Measurements from ENCODE around the gene SLC37A4. TPM values are rescaled to one million over a fixed set of nuclear protein-coding genes. Genes with fewer than 3 reads are reported as not detected.

The SLC37A4 gene
- polyA plus RNA-seq, 1 donor from 2014 or later, result 23.5 TPM

DNA sequence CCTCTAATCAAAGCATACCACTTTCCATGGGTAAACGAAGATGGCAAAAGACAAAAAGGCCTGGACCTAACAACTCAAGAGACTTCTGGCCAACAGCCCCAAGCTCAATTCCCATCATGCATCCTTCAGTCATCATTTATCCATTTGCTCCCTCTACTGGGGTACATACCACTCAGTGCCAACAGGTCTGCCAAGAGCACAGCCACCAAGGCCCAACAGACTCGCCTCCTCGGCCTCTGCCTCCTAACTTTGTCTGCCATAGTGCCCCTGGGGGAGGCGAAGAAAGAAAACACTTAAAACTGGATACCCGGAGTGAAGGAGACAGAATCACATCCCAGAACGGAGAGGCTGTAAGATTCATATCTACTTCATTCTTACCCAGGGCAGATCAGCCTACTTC, 25.2 kb upstream of the SLC37A4 start:
- Histone ChIP-seq H3K4me2 (ENCODE audit: low read length) (peak overlapping the region; percentile 98), H2AFZ (ENCODE audit: low read depth, low read length) (no peak overlapping the region), H3K4me3 (ENCODE audit: low read length) (peak overlapping the region; percentile 80), H3K9me3 (ENCODE audit: low read length) (no peaks in the 10 kb centered on the region), H3K79me2 (replicated peaks; ENCODE audit: insufficient read depth, low read length) (peaks cover 12% of the 10 kb centered on the region), H4K20me1 (ENCODE audit: insufficient read depth) (no peaks in the 10 kb centered on the region), H3F3A (ENCODE audit: insufficient read depth, low read length, poor library complexity, severe bottlenecking) (no peaks in the 10 kb centered on the region), H3K27me3 (ENCODE audit: insufficient read depth, low read depth, low read length) (no peaks in the 10 kb centered on the region), H3K9ac (ENCODE audit: low read length) (peak overlapping the region; percentile 77), H3K36me3 (ENCODE audit: insufficient read depth, low read length) (peaks cover 6% of the 10 kb centered on the region), H3K27ac (ENCODE audit: low read length) (peak overlapping the region; percentile 58), H3K9me2 (ENCODE audit: insufficient read depth, low read length) (no peaks in the 10 kb centered on the region)
- TF ChIP-seq, protein P1, sequence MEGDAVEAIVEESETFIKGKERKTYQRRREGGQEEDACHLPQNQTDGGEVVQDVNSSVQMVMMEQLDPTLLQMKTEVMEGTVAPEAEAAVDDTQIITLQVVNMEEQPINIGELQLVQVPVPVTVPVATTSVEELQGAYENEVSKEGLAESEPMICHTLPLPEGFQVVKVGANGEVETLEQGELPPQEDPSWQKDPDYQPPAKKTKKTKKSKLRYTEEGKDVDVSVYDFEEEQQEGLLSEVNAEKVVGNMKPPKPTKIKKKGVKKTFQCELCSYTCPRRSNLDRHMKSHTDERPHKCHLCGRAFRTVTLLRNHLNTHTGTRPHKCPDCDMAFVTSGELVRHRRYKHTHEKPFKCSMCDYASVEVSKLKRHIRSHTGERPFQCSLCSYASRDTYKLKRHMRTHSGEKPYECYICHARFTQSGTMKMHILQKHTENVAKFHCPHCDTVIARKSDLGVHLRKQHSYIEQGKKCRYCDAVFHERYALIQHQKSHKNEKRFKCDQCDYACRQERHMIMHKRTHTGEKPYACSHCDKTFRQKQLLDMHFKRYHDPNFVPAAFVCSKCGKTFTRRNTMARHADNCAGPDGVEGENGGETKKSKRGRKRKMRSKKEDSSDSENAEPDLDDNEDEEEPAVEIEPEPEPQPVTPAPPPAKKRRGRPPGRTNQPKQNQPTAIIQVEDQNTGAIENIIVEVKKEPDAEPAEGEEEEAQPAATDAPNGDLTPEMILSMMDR (IDR thresholded peaks at IDR 0.05; ENCODE audit: poor library complexity, severe bottlenecking), result peak; percentile 45
- TF ChIP-seq EZH2 (IDR thresholded peaks at IDR 0.05; ENCODE audit: borderline replicate concordance, insufficient read depth, low read length, poor library complexity, severe bottlenecking) (no peak), RAD21 (conservative IDR thresholded peaks at IDR 0.05) (peak; percentile 28)
- TF ChIP-seq, protein P2, sequence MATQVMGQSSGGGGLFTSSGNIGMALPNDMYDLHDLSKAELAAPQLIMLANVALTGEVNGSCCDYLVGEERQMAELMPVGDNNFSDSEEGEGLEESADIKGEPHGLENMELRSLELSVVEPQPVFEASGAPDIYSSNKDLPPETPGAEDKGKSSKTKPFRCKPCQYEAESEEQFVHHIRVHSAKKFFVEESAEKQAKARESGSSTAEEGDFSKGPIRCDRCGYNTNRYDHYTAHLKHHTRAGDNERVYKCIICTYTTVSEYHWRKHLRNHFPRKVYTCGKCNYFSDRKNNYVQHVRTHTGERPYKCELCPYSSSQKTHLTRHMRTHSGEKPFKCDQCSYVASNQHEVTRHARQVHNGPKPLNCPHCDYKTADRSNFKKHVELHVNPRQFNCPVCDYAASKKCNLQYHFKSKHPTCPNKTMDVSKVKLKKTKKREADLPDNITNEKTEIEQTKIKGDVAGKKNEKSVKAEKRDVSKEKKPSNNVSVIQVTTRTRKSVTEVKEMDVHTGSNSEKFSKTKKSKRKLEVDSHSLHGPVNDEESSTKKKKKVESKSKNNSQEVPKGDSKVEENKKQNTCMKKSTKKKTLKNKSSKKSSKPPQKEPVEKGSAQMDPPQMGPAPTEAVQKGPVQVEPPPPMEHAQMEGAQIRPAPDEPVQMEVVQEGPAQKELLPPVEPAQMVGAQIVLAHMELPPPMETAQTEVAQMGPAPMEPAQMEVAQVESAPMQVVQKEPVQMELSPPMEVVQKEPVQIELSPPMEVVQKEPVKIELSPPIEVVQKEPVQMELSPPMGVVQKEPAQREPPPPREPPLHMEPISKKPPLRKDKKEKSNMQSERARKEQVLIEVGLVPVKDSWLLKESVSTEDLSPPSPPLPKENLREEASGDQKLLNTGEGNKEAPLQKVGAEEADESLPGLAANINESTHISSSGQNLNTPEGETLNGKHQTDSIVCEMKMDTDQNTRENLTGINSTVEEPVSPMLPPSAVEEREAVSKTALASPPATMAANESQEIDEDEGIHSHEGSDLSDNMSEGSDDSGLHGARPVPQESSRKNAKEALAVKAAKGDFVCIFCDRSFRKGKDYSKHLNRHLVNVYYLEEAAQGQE (IDR thresholded peaks at IDR 0.05; ENCODE audit: borderline replicate concordance), result no peak

DNA sequence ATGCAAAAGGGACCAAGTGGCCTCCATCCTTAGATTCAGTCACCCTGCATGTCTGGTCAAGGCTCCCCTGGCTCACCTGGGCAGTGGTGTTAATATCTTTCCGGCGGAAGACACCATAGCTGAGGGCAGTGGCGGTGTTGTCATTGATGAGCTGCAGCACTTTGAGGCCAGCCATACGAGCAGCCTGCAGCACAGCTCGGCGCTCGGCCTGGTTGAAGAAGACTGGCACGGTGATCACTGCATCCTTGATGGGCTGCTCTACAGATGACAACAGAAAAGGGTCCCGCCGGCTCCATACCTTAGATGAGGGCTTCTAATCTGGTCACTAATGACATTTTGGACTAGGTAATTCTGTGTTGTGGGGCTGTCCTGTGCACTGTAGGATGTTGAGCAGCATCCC, 23.7 kb upstream of the SLC37A4 start:
- Histone ChIP-seq H4K20me1 (ENCODE audit: insufficient read depth) (no peaks in the 10 kb centered on the region), H3F3A (ENCODE audit: insufficient read depth, low read length, poor library complexity, severe bottlenecking) (no peaks in the 10 kb centered on the region), H3K36me3 (ENCODE audit: insufficient read depth, low read length) (peaks cover 6% of the 10 kb centered on the region), H3K9me3 (ENCODE audit: low read length) (no peaks in the 10 kb centered on the region), H3K27me3 (ENCODE audit: insufficient read depth, low read depth, low read length) (no peaks in the 10 kb centered on the region), H2AFZ (ENCODE audit: low read depth, low read length) (no peak overlapping the region), H3K9ac (ENCODE audit: low read length) (no peak overlapping the region), H3K79me2 (replicated peaks; ENCODE audit: insufficient read depth, low read length) (peaks cover 12% of the 10 kb centered on the region), H3K27ac (ENCODE audit: low read length) (no peak overlapping the region), H3K9me2 (ENCODE audit: insufficient read depth, low read length) (no peaks in the 10 kb centered on the region), H3K4me2 (ENCODE audit: low read length) (no peak overlapping the region), H3K4me3 (ENCODE audit: low read length) (no peak overlapping the region)
- TF ChIP-seq EZH2 (IDR thresholded peaks at IDR 0.05; ENCODE audit: borderline replicate concordance, insufficient read depth, low read length, poor library complexity, severe bottlenecking), result no peak
- no peak for TF ChIP-seq EP300 (conservative IDR thresholded peaks at IDR 0.05; ENCODE audit: poor library complexity, severe bottlenecking)

GRCh38 chr11:119052163-119052814, 21.6 kb upstream of the SLC37A4 start:
- Histone ChIP-seq H3K27ac (ENCODE audit: low read length) (no peak overlapping the region), H3K4me2 (ENCODE audit: low read length) (no peak overlapping the region)
- no peak for TF ChIP-seq EZH2 (IDR thresholded peaks at IDR 0.05; ENCODE audit: borderline replicate concordance, insufficient read depth, low read length, poor library complexity, severe bottlenecking)
- TF ChIP-seq EP300 (conservative IDR thresholded peaks at IDR 0.05; ENCODE audit: poor library complexity, severe bottlenecking), result no peak
- TF ChIP-seq MXI1 (conservative IDR thresholded peaks at IDR 0.05; ENCODE audit: poor library complexity, severe bottlenecking), result no peak
- no peak for TF ChIP-seq SMC3 (conservative IDR thresholded peaks at IDR 0.05; ENCODE audit: poor library complexity)
- TF ChIP-seq, protein P1 (IDR thresholded peaks at IDR 0.05; ENCODE audit: poor library complexity, severe bottlenecking), result no peak

More at GRCh38 chr11:119052163-119052814, 21.6 kb upstream of the SLC37A4 start:
- no peaks in the 10 kb centered on the region for H3K9me3 ChIP-seq (ENCODE audit: low read length)
- peaks cover 12% of the 10 kb centered on the region for H3K79me2 ChIP-seq (replicated peaks; ENCODE audit: insufficient read depth, low read length)
- no peaks in the 10 kb centered on the region for H4K20me1 ChIP-seq (ENCODE audit: insufficient read depth)
- H3K36me3 ChIP-seq (ENCODE audit: insufficient read depth, low read length), result peaks cover 10% of the 10 kb centered on the region
- no peaks in the 10 kb centered on the region for H3K9me2 ChIP-seq (ENCODE audit: insufficient read depth, low read length)
- no peaks in the 10 kb centered on the region for H3F3A ChIP-seq (ENCODE audit: insufficient read depth, low read length, poor library complexity, severe bottlenecking)
- H3K9ac ChIP-seq (ENCODE audit: low read length), result no peak overlapping the region
- no peaks in the 10 kb centered on the region for H3K27me3 ChIP-seq (ENCODE audit: insufficient read depth, low read depth, low read length)
- no peak overlapping the region for H2AFZ ChIP-seq (ENCODE audit: low read depth, low read length)
- H3K4me3 ChIP-seq (ENCODE audit: low read length), result no peak overlapping the region

Measured in neural cell (in vitro differentiated cells).